H1 (cell line): Measurements from ENCODE around the gene GPR161. TPM values are rescaled to one million over a fixed set of nuclear protein-coding genes. Genes with fewer than 3 reads are reported as not detected.

Experiments used
- CTCF ChIA-PET: fragments of 300-600 bp; sonication (Branson Sonifier 250); formaldehyde crosslinking; loops from one replicate; lab custom pipeline; 2021; ENCODE audit not compliant: partially characterized antibody; lab: Charles Lee
- POLR2A ChIA-PET: fragments of 300-600 bp; sonication (Branson Sonifier 250); formaldehyde crosslinking; loops from one replicate; lab custom pipeline; 2021; ENCODE audit warnings: inconsistent platforms; ENCODE audit not compliant: partially characterized antibody; lab: Charles Lee
- DNase-seq, 2 experiments: peaks; one replicate each; pipeline versions ENCODE4 v3.0.0 to v3.0.0-alpha.2; 2010 to 2022; ENCODE audit warnings: low spot score in 2 of 2, low read depth in 1 of 2, mixed read lengths in 1 of 2
- FAIRE-seq: peaks from 2 replicates; lab custom pipeline; 2011; peaks lifted over from hg19 to GRCh38; lab: Jason Lieb, UNC
- H2AFZ ChIP-seq: 2 replicates; pipeline ENCODE4 v1.8.1; 2012; ENCODE audit warnings: low read length, inconsistent platforms
- H2AK5ac ChIP-seq: 2 replicates; pipeline ENCODE4 v1.6.1; 2013; ENCODE audit warnings: low read depth, low read length
- H2BK120ac ChIP-seq: replicated peaks from 2 replicates; pipeline ENCODE3; 2013; ENCODE audit warnings: low read depth, low read length, inconsistent platforms
- H2BK12ac ChIP-seq: 2 replicates; pipeline ENCODE4 v1.6.1; 2013; ENCODE audit warnings: low read depth, low read length
- H2BK15ac ChIP-seq: 2 replicates; pipeline ENCODE4 v1.6.1; 2013; ENCODE audit warnings: low read length
- H2BK20ac ChIP-seq: 2 replicates; pipeline ENCODE4 v1.6.1; 2013; ENCODE audit warnings: low read length
- H2BK5ac ChIP-seq: 2 replicates; pipeline ENCODE4 v1.6.1; 2013; ENCODE audit warnings: low read depth, low read length
- H3K14ac ChIP-seq: 2 replicates; pipeline ENCODE4 v1.6.1; 2013; ENCODE audit warnings: inconsistent platforms; ENCODE audit not compliant: insufficient read length
- H3K18ac ChIP-seq: 2 replicates; pipeline ENCODE4 v1.6.1; 2013; ENCODE audit warnings: low read length; ENCODE audit errors: extremely low read depth
- H3K23ac ChIP-seq: 2 replicates; pipeline ENCODE4 v1.6.1; 2013; ENCODE audit warnings: inconsistent platforms; ENCODE audit not compliant: insufficient read length
- H3K23me2 ChIP-seq: 2 replicates; pipeline ENCODE4 v1.6.1; 2013; ENCODE audit warnings: low read depth, low read length
- H3K27ac ChIP-seq: 2 replicates; pipeline ENCODE4 v1.6.1; 2011; ENCODE audit warnings: low read depth, low read length, inconsistent platforms
- H3K27me3 ChIP-seq, 4 experiments: replicated peaks in 1 of 4; 1 replicate in 1 of 4; 2 replicates in 3 of 4; pipeline versions ENCODE4 v1.6.1 to v1.8.1; 2011 to 2013; ENCODE audit warnings: low read length in 3 of 4, mild to moderate bottlenecking in 3 of 4, inconsistent platforms in 2 of 4, mixed read lengths in 2 of 4, moderate library complexity in 1 of 4; ENCODE audit not compliant: control insufficient read depth in 3 of 4, insufficient read depth in 3 of 4; ENCODE audit errors: extremely low read depth in 1 of 4
- H3K36me3 ChIP-seq, 4 experiments: 2 replicates each; pipeline versions ENCODE4 v1.6.1 to v1.8.1; 2011 to 2013; ENCODE audit warnings: mild to moderate bottlenecking in 4 of 4, low read length in 3 of 4, moderate library complexity in 2 of 4, control low read depth in 1 of 4, inconsistent platforms in 1 of 4; ENCODE audit not compliant: insufficient read depth in 4 of 4, control insufficient read depth in 2 of 4
- H3K4ac ChIP-seq: replicated peaks from 2 replicates; pipeline ENCODE3; 2013; ENCODE audit warnings: low read length, low read depth, mixed read lengths, inconsistent platforms; ENCODE audit not compliant: insufficient read length
- H3K4me1 ChIP-seq, 4 experiments: replicated peaks in 1 of 4; 1 replicate in 1 of 4; 2 replicates in 3 of 4; pipeline versions ENCODE4 v1.6.1 to v1.8.1; 2011 to 2013; ENCODE audit warnings: low read length in 3 of 4, inconsistent platforms in 2 of 4, mixed read lengths in 1 of 4; ENCODE audit not compliant: insufficient read depth in 4 of 4, control insufficient read depth in 3 of 4
- H3K4me2 ChIP-seq, 2 experiments: 2 replicates each; pipeline versions ENCODE4 v1.6.1 to v1.8.1; 2011 to 2013; ENCODE audit warnings: low read depth in 2 of 2, low read length in 2 of 2, control low read depth in 1 of 2, inconsistent platforms in 1 of 2, mild to moderate bottlenecking in 1 of 2; ENCODE audit not compliant: insufficient read depth in 1 of 2
- H3K4me3 ChIP-seq, 4 experiments: fragments of 200-600, 300-600 bp in 1 of 4; sonication (generic), shearing (Covaris generic), sonication (Bioruptor Twin) in 1 of 4; 2 replicates each; pipeline versions ENCODE4 v1.5.1 to v1.8.1; 2011 to 2016; ENCODE audit warnings: low read length in 4 of 4, low read depth in 3 of 4, control low read depth in 2 of 4, inconsistent platforms in 2 of 4, mild to moderate bottlenecking in 2 of 4, mixed read lengths in 1 of 4, moderate library complexity in 1 of 4; ENCODE audit not compliant: insufficient read depth in 2 of 4; ENCODE audit errors: extremely low read depth in 1 of 4
- H3K56ac ChIP-seq: replicated peaks from 2 replicates; pipeline ENCODE3; 2013; ENCODE audit warnings: low read depth, mild to moderate bottlenecking, mixed read lengths, low read length, inconsistent platforms; ENCODE audit not compliant: insufficient read length
- H3K79me1 ChIP-seq: 2 replicates; pipeline ENCODE4 v1.6.1; 2013; ENCODE audit warnings: low read depth, low read length, control low read depth
- H3K79me2 ChIP-seq, 2 experiments: 2 replicates each; pipeline versions ENCODE4 v1.6.1 to v1.8.1; 2012 to 2013; ENCODE audit warnings: low read length in 2 of 2, mild to moderate bottlenecking in 2 of 2, inconsistent platforms in 1 of 2; ENCODE audit not compliant: insufficient read depth in 2 of 2, control insufficient read depth in 1 of 2
- H3K9ac ChIP-seq, 4 experiments: replicated peaks in 1 of 4; 1 replicate in 1 of 4; 2 replicates in 3 of 4; pipeline versions ENCODE4 v1.6.1 to v1.8.1; 2011 to 2013; ENCODE audit warnings: low read depth in 3 of 4, low read length in 3 of 4, control low read depth in 2 of 4, mild to moderate bottlenecking in 2 of 4, moderate library complexity in 2 of 4, inconsistent platforms in 1 of 4; ENCODE audit errors: extremely low read depth in 1 of 4
- H3K9me3 ChIP-seq, 2 experiments: 2 replicates each; pipeline versions ENCODE4 v1.6.1 to v1.8.1; 2012 to 2013; ENCODE audit warnings: mild to moderate bottlenecking in 2 of 2, moderate library complexity in 2 of 2, control low read depth in 1 of 2, inconsistent platforms in 1 of 2, low read depth in 1 of 2, low read length in 1 of 2, mixed read lengths in 1 of 2; ENCODE audit not compliant: insufficient read depth in 2 of 2
- H4K20me1 ChIP-seq, 2 experiments: replicated peaks in 1 of 2; 2 replicates each; pipeline versions ENCODE3 to v1.8.1; 2011 to 2013; ENCODE audit warnings: inconsistent platforms in 2 of 2, low read length in 2 of 2, mild to moderate bottlenecking in 1 of 2; ENCODE audit not compliant: insufficient read depth in 2 of 2, control insufficient read depth in 1 of 2
- H4K5ac ChIP-seq: 2 replicates; pipeline ENCODE4 v1.6.1; 2013; ENCODE audit warnings: low read length, low read depth, mixed read lengths, inconsistent platforms; ENCODE audit not compliant: insufficient read length
- H4K8ac ChIP-seq: 2 replicates; pipeline ENCODE4 v1.8.0; 2013; ENCODE audit warnings: mild to moderate bottlenecking, moderate library complexity, low read length, inconsistent platforms; ENCODE audit not compliant: insufficient read depth; ENCODE audit errors: extremely low read depth
- H4K91ac ChIP-seq: replicated peaks from 2 replicates; pipeline ENCODE3; 2013; ENCODE audit warnings: low read length, mixed read lengths, inconsistent platforms; ENCODE audit not compliant: insufficient read length
- ASH2L ChIP-seq: fragments of 200-600, 300-600 bp; sonication (generic); IDR thresholded peaks from one replicate; pipeline ENCODE4 v1.7.1; 2017; ENCODE audit warnings: low read length
- CBX8 ChIP-seq: fragments of 300-800, 300-1000 bp; sonication (generic); IDR thresholded peaks from 2 replicates; pipeline ENCODE4 v1.7.1; 2016; ENCODE audit warnings: low read depth, low read length, borderline replicate concordance
- HDAC2 ChIP-seq, 2 experiments: fragments of 300-600 bp in 1 of 2; sonication (generic) in 1 of 2; IDR thresholded peaks; 2 replicates each; pipeline ENCODE4 v1.6.1; 2011 to 2012; ENCODE audit warnings: low read depth in 2 of 2, low read length in 2 of 2, mild to moderate bottlenecking in 2 of 2, moderate library complexity in 2 of 2, borderline replicate concordance in 1 of 2, inconsistent platforms in 1 of 2
- KDM4A ChIP-seq: IDR thresholded peaks from one replicate; pipeline ENCODE4 v1.7.1; 2012; ENCODE audit warnings: low read depth, mild to moderate bottlenecking, moderate library complexity, low read length, inconsistent platforms; ENCODE audit not compliant: severe bottlenecking
- POLR2A ChIP-seq, 2 experiments: IDR thresholded peaks; 1 replicate in 1 of 2; 2 replicates in 1 of 2; pipeline ENCODE4 v1.6.1; 2011; ENCODE audit warnings: low read depth in 2 of 2, low read length in 2 of 2, mild to moderate bottlenecking in 2 of 2; ENCODE audit errors: control extremely low read depth in 1 of 2
- POU5F1 ChIP-seq: IDR thresholded peaks from 2 replicates; pipeline ENCODE4 v1.6.1; 2011; ENCODE audit warnings: low read depth, mild to moderate bottlenecking, low read length, moderate library complexity
- RBBP5 ChIP-seq: IDR thresholded peaks from 2 replicates; pipeline ENCODE4 v1.7.1; 2012; ENCODE audit warnings: low read depth, mild to moderate bottlenecking, inconsistent platforms, low read length, moderate library complexity, borderline replicate concordance
- RXRA ChIP-seq: IDR thresholded peaks from 2 replicates; pipeline ENCODE4 v1.6.1; 2011; ENCODE audit warnings: low read depth, mild to moderate bottlenecking, low read length, moderate library complexity; ENCODE audit not compliant: insufficient read depth
- SUZ12 ChIP-seq: fragments of 200-600 bp; sonication (generic); IDR thresholded peaks from 2 replicates; pipeline ENCODE4 v1.6.1; 2012; ENCODE audit warnings: mild to moderate bottlenecking, inconsistent platforms, low read length, moderate library complexity, mixed read lengths
- TAF1 ChIP-seq: IDR thresholded peaks from 2 replicates; pipeline ENCODE4 v1.6.1; 2011; ENCODE audit warnings: mild to moderate bottlenecking, low read depth, low read length
- WGBS, 2 experiments: shearing (Covaris generic) in 1 of 2; methylation state at CpG; one replicate each; pipeline versions ENCODE4 v1.1.6 to v1.1.7; 2013 to 2015; ENCODE audit warnings: low lambda C conversion rate in 2 of 2, mixed read lengths in 2 of 2, inconsistent platforms in 1 of 2, low coverage in 1 of 2, missing lambda C conversion rate in 1 of 2; ENCODE audit not compliant: insufficient replicate concordance in 2 of 2, insufficient coverage in 1 of 2, insufficient read length in 1 of 2; ENCODE audit errors: extremely low coverage in 1 of 2, missing lambda C conversion rate in 1 of 2; 5-methylcytosine and 5-hydroxymethylcytosine counted together
- polyA plus RNA-seq, 7 experiments: library from polyadenylated mRNA; depleted of rRNA in 3 of 7; stranded (reverse) in 5 of 7; unstranded in 2 of 7; fragments of >200 nt in 5 of 7; fragments of 200-250 nt in 2 of 7; gene quantifications; 1 replicate in 5 of 7; 2 replicates in 1 of 7; 4 replicates in 1 of 7; pipeline versions ENCODE4 v1.2.1 to v1.2.3, GENCODE V29; 2011 to 2013; ENCODE audit warnings: missing spikeins in 2 of 7, mixed read lengths in 2 of 7
- total RNA-seq: library from RNA; stranded (reverse); fragmentation: NEBNext Ultra II Directional; extraction: Animal tissue kit (Norgen Biotek cat#: 25700); gene quantifications from 2 replicates; pipeline ENCODE4 v1.2.1, GENCODE V29; 2021

GPR161 gene
- total and polyA plus RNA-seq, 2 of the 8 experiments (the other 6 are each of a cell fraction or from before 2014, with no cell fraction given): 13.7 to 16.8 TPM

GRCh38 chr1:168135921-168136708, 615 bp downstream of the GPR161 start:
- no peak for FAIRE-seq
- ChIA-PET CTCF (interaction anchor here (0.8 to 3.2 kb wide), 4 partner anchors 9 to 54 kb away, joined by 3 to 14 read pairs (median 4); no protein-coding TSS in a partner anchor), POLR2A (interaction anchor here (0.8 to 1.5 kb wide), 5 partner anchors 9 to 199 kb away, joined by 3 to 5 read pairs (median 4); no protein-coding TSS in a partner anchor)
- peaks cover 0 to 4% of the 10 kb centered on the region in 2 experiments; a peak in 1 of 4 replicates for H3K79me2 ChIP-seq
- peak in 1 of 2 experiments; percentile 72 for DNase-seq
- no peak overlapping the region for H2BK120ac ChIP-seq
- no peak overlapping the region for H4K91ac ChIP-seq
- no peaks in the 10 kb centered on the region for H3K79me1 ChIP-seq
- no peaks in the 10 kb centered on the region; a peak in 1 of 4 replicates for H3K9me3 ChIP-seq
- H3K4me2 ChIP-seq: peak overlapping the region; percentile 93 to 97
- no peak overlapping the region for H2BK5ac ChIP-seq
- WGBS, 2 experiments: 3% methylated on average over 45 of the region's 63 CpGs; no CpG with 5 or more reads in 1 of the 2 experiments
- H3K14ac ChIP-seq: no peak overlapping the region
- H2BK15ac ChIP-seq: 0 out of 2 replicates have a peak overlapping the region, but pooled peaks have one; percentile 65
- peak overlapping the region; percentile 61 to 73 (median 70) for H3K4me3 ChIP-seq
- H3K27ac ChIP-seq: no peak overlapping the region
- peaks cover 3 to 10% (median 6%) of the 10 kb centered on the region in 4 experiments; a peak in 5 of 7 replicates for H3K4me1 ChIP-seq
- H3K36me3 ChIP-seq: no peaks in the 10 kb centered on the region
- no peak overlapping the region for H2BK12ac ChIP-seq
- no peak overlapping the region for H2BK20ac ChIP-seq
- H3K23ac ChIP-seq: no peak overlapping the region
- H3K56ac ChIP-seq: no peak overlapping the region
- H3K9ac ChIP-seq: peak overlapping the region; percentile 31 to 80 (median 52); a peak in 6 of 7 replicates
- no peak overlapping the region for H3K4ac ChIP-seq
- H2AK5ac ChIP-seq: no peak overlapping the region
- no peak overlapping the region for H4K5ac ChIP-seq
- H4K8ac ChIP-seq: peak overlapping the region; percentile 93
- H3K18ac ChIP-seq: peak overlapping the region; percentile 60; the same call in 1 of the 2 replicates
- peaks cover 15% of the 10 kb centered on the region for H3K23me2 ChIP-seq
- peak overlapping the region; percentile 70 for H2AFZ ChIP-seq
- H3K27me3 ChIP-seq: peaks cover 0 to 14% (median 10%) of the 10 kb centered on the region in 4 experiments; a peak in 5 of 7 replicates
- H4K20me1 ChIP-seq: peaks cover 0 to 8% of the 10 kb centered on the region in 2 experiments
- no peak for TF ChIP-seq POU5F1
- TF ChIP-seq KDM4A: peak; percentile 96
- TF ChIP-seq SUZ12: peak; percentile 30; the same call in 1 of the 2 replicates
- TF ChIP-seq HDAC2 (IDR thresholded peaks at IDR 0.05; ENCODE audit: borderline replicate concordance in 1 of 2, low read depth in 2 of 2, low read length in 2 of 2): peak in 1 of 2 experiments; percentile 25; a peak in 1 of 4 replicates
- no peak for TF ChIP-seq ASH2L
- peak in 1 of 2 experiments; percentile 33; a peak in 1 of 3 replicates for TF ChIP-seq POLR2A (IDR thresholded peaks at IDR 0.05; ENCODE audit: control extremely low read depth in 1 of 2, low read depth in 2 of 2, low read length in 2 of 2)
- TF ChIP-seq RXRA: no peak
- TF ChIP-seq RBBP5: peak; percentile 49; the same call in 1 of the 2 replicates
- no peak for TF ChIP-seq CBX8
- TF ChIP-seq TAF1: 0 out of 2 replicates have a peak, but pooled peaks have one; percentile 32
